Measurements from ENCODE around the gene PMP22.

DNA sequence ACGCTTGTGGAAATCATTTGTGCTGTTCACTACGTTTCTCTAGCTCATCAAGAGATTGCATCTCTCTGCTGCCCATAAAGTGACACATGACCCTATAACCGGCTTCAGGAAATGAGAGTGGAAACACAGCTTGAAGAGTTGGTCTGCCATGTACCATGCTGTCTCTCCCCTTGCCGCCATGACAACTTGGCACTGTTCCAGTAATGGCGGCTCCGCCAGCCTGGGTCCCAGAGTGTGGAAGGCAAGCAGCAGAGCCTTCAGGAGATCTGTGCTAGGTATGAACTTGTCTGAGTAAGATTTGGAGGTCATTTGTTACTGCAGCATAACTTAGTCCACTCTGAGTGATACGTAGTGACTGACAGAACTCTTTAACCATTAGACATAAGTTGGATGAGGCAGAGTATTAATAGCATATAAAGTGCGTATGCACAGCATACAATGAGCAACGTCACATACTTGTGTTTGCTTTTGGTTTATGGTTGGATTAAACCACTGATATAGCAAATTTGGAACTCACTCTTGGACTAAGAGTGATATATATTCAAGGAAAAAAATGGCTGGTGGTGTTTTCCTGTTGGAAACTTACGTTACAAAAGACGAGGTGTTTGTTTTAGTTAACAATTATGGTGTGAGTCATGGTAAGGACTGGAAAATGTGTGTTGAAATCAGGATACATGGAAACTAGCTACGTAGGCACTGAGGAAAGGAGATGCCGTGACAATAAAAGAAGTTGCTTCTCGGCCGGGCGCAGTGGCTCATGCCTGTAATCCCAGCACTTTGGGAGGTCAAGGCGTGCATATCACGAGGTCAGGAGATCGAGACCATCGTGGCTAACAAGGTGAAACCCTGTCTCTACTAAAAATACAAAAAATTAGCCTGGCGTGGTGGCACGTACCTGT lies 24.4 kb upstream of the PMP22 start:
- TF ChIP-seq, protein P1, sequence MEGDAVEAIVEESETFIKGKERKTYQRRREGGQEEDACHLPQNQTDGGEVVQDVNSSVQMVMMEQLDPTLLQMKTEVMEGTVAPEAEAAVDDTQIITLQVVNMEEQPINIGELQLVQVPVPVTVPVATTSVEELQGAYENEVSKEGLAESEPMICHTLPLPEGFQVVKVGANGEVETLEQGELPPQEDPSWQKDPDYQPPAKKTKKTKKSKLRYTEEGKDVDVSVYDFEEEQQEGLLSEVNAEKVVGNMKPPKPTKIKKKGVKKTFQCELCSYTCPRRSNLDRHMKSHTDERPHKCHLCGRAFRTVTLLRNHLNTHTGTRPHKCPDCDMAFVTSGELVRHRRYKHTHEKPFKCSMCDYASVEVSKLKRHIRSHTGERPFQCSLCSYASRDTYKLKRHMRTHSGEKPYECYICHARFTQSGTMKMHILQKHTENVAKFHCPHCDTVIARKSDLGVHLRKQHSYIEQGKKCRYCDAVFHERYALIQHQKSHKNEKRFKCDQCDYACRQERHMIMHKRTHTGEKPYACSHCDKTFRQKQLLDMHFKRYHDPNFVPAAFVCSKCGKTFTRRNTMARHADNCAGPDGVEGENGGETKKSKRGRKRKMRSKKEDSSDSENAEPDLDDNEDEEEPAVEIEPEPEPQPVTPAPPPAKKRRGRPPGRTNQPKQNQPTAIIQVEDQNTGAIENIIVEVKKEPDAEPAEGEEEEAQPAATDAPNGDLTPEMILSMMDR (IDR thresholded peaks at IDR 0.05; ENCODE audit: poor library complexity, severe bottlenecking) = no peak
- no peak for TF ChIP-seq RAD21 (conservative IDR thresholded peaks at IDR 0.05)
- no peak for TF ChIP-seq EZH2 (IDR thresholded peaks at IDR 0.05; ENCODE audit: borderline replicate concordance, insufficient read depth, low read length, poor library complexity, severe bottlenecking)
- TF ChIP-seq POLR2AphosphoS5 (IDR thresholded peaks at IDR 0.05) = no peak
- no peak for TF ChIP-seq MXI1 (conservative IDR thresholded peaks at IDR 0.05; ENCODE audit: poor library complexity, severe bottlenecking)
